Fibroblast of lung (primary cell): ENCODE results near the gene STK11. TPM values are rescaled to one million over a fixed set of nuclear protein-coding genes. Genes with fewer than 3 reads are reported as not detected.

Experiments
- DNase-seq, 2 donors: peaks; one replicate each; pipeline versions ENCODE4 v3.0.0 to v3.0.0-alpha.2; 2010; ENCODE audit warnings: low read depth in 2 of 2
- H2AFZ ChIP-seq: 2 replicates; pipeline ENCODE4 v1.5.1; 2012; ENCODE audit warnings: low read length, control low read depth, inconsistent platforms
- H3K27ac ChIP-seq: 2 replicates; pipeline ENCODE4 v1.5.1; 2011; ENCODE audit warnings: low read length, control low read depth; ENCODE audit not compliant: insufficient read depth
- H3K27me3 ChIP-seq: 2 replicates; pipeline ENCODE4 v1.5.1; 2011; ENCODE audit warnings: mild to moderate bottlenecking, low read length; ENCODE audit not compliant: control insufficient read depth, insufficient read depth
- H3K36me3 ChIP-seq: 2 replicates; pipeline ENCODE4 v1.5.1; 2011; ENCODE audit warnings: low read length; ENCODE audit not compliant: control insufficient read depth, insufficient read depth
- H3K4me1 ChIP-seq: 2 replicates; pipeline ENCODE4 v1.5.1; 2011; ENCODE audit warnings: low read length; ENCODE audit not compliant: control insufficient read depth, insufficient read depth; ENCODE audit errors: extremely low read depth
- H3K4me2 ChIP-seq: 2 replicates; pipeline ENCODE4 v1.5.1; 2011; ENCODE audit warnings: low read length, control low read depth; ENCODE audit not compliant: insufficient read depth; ENCODE audit errors: extremely low read depth
- H3K4me3 ChIP-seq, 4 experiments: fragments of 200-600 bp in 1 of 4; sonication (generic) in 1 of 4; replicated peaks in 1 of 4; 2 replicates each; pipeline ENCODE4 v1.5.1; 2011 to 2016; ENCODE audit warnings: low read length in 4 of 4, low read depth in 3 of 4, mild to moderate bottlenecking in 3 of 4, control low read depth in 2 of 4, inconsistent platforms in 1 of 4, mixed read lengths in 1 of 4; ENCODE audit not compliant: insufficient read depth in 1 of 4; ENCODE audit errors: control extremely low read depth in 1 of 4
- H3K79me2 ChIP-seq: 2 replicates; pipeline ENCODE4 v1.5.1; 2012; ENCODE audit warnings: mild to moderate bottlenecking, low read length, inconsistent platforms; ENCODE audit not compliant: control insufficient read depth, insufficient read depth
- H3K9ac ChIP-seq: 2 replicates; pipeline ENCODE4 v1.5.1; 2011; ENCODE audit warnings: mild to moderate bottlenecking, low read length, control low read depth; ENCODE audit not compliant: insufficient read depth
- H3K9me3 ChIP-seq: 2 replicates; pipeline ENCODE4 v1.5.1; 2012; ENCODE audit warnings: low read depth, low read length; ENCODE audit not compliant: control insufficient read depth, insufficient read depth
- H4K20me1 ChIP-seq: 2 replicates; pipeline ENCODE4 v1.5.1; 2011; ENCODE audit warnings: low read length; ENCODE audit not compliant: control insufficient read depth, insufficient read depth; ENCODE audit errors: extremely low read depth
- EZH2 ChIP-seq: IDR thresholded peaks from 2 replicates; pipeline ENCODE4 v1.5.1; 2012; ENCODE audit warnings: low read length, control low read depth, mild to moderate bottlenecking; ENCODE audit errors: missing control alignments
- polyA plus RNA-seq, 2 donors: library from polyadenylated mRNA; depleted of rRNA in 1 of 2; stranded (reverse) in 1 of 2; unstranded in 1 of 2; fragments of >200 nt; gene quantifications; 2 replicates each; pipeline ENCODE4 v1.2.1, GENCODE V29; 2011 to 2012; ENCODE audit warnings: missing spikeins in 1 of 2
- total RNA-seq: library from RNA; depleted of rRNA; stranded (reverse); fragments of >200 nt; gene quantifications from 2 replicates; pipeline ENCODE4 v1.2.1, GENCODE V29; 2014
- TF ChIP-seq, protein P1 (sequence below), 2 donors: IDR thresholded peaks in 1 of 2; conservative IDR thresholded peaks in 1 of 2; 1 replicate in 1 of 2; 2 replicates in 1 of 2; pipeline ENCODE4 v1.5.1; 2011 to 2012; ENCODE audit warnings: low read length in 2 of 2, control low read depth in 1 of 2, inconsistent platforms in 1 of 2, low read depth in 1 of 2, mild to moderate bottlenecking in 1 of 2

The STK11 gene
- total and polyA plus RNA-seq, 2 donors (not counting 1 experiment from before 2014, with no cell fraction given) = 23.7 to 96.6 TPM

DNA sequence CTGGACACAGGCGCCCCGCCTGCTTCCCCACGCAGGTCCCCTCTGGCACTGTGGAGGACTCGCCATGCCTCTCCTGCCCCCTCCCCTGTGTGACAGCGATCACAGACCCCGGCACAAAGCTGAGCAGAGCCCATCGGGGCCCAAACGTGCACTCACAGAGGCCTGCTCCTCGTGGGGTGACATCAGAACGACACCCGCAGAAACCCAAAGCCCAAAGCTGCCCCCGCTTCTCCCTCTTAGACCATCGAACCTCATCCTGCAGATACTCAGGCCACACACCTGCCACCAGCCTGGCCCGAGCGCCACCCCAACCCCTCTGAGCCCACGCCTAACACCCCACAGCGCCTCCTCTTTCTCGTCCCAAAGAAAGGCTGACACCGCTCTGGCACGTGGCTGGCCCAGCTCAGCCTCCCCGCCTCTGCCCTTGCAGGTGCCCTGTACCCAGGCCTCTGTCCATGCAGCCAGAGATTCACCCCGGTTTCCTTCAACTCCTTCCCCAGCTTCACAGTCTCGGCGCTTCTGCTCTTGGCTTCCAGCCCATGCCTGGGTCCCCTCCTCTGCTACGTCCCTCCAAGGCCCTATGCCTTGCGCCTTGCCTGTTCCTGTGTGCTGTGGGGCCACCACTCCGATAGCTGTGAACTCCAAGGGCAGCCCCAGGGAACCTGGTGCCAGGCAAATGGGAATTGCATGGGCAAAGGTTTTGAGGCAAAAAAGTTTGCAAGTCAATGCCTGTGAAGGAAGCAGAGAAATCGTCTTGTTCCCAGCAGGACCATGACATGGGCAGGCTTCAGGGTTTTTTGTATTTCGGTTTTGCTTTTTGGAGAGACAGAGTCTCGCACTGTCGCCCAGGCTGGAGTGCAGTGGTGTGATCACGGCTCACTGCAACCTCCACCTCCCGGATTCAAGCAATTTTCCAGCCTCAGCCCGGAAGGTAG is 33.1 kb downstream of the STK11 start:
- no peak for DNase-seq
- peaks cover 16% of the 10 kb centered on the region for H3K79me2 ChIP-seq
- TF ChIP-seq EZH2 = no peak
- TF ChIP-seq, protein P1, sequence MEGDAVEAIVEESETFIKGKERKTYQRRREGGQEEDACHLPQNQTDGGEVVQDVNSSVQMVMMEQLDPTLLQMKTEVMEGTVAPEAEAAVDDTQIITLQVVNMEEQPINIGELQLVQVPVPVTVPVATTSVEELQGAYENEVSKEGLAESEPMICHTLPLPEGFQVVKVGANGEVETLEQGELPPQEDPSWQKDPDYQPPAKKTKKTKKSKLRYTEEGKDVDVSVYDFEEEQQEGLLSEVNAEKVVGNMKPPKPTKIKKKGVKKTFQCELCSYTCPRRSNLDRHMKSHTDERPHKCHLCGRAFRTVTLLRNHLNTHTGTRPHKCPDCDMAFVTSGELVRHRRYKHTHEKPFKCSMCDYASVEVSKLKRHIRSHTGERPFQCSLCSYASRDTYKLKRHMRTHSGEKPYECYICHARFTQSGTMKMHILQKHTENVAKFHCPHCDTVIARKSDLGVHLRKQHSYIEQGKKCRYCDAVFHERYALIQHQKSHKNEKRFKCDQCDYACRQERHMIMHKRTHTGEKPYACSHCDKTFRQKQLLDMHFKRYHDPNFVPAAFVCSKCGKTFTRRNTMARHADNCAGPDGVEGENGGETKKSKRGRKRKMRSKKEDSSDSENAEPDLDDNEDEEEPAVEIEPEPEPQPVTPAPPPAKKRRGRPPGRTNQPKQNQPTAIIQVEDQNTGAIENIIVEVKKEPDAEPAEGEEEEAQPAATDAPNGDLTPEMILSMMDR (conservative IDR thresholded peaks at IDR 0.05 in 1 of 2, IDR thresholded peaks at IDR 0.05 in 1 of 2; ENCODE audit: low read depth in 1 of 2, low read length in 2 of 2) = no peak
- no peaks in the 10 kb centered on the region for H3K27me3 ChIP-seq
- peak overlapping the region in 3 of 4 experiments; percentile 15 to 46 (median 29) for H3K4me3 ChIP-seq
- H2AFZ ChIP-seq = no peak overlapping the region
- H3K27ac ChIP-seq = no peak overlapping the region
- H3K9ac ChIP-seq = peak overlapping the region; percentile 42
- H4K20me1 ChIP-seq = no peaks in the 10 kb centered on the region
- H3K36me3 ChIP-seq = peaks cover 13% of the 10 kb centered on the region
- no peaks in the 10 kb centered on the region for H3K9me3 ChIP-seq
- H3K4me1 ChIP-seq = peaks cover 12% of the 10 kb centered on the region
- H3K4me2 ChIP-seq = no peak overlapping the region

DNA sequence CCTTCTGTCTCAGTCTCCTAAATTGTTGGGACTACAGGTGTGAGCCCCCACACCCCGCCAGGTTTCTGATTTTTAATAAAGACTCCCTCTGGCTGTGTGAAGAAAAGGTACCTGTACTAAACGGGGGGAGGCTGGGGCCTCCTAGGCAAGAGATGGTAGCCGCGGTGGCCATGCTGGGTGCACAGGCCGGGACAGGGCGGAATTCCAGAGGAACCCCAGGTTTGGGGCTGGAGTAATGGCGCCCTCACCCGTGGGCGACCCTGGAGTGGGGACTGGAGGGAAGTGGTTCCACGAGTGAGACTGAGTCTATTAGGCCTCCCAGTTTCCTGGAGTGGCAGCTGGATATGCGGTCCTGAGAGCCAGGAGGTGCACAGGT is 33.8 kb downstream of the STK11 start:
- Histone ChIP-seq H3K4me2 (no peak overlapping the region), H3K27me3 (no peaks in the 10 kb centered on the region), H2AFZ (no peak overlapping the region), H3K36me3 (peaks cover 10% of the 10 kb centered on the region), H3K9me3 (no peaks in the 10 kb centered on the region), H3K4me3 (no peak overlapping the region), H4K20me1 (no peaks in the 10 kb centered on the region), H3K4me1 (peaks cover 12% of the 10 kb centered on the region), H3K79me2 (peaks cover 22% of the 10 kb centered on the region), H3K9ac (no peak overlapping the region), H3K27ac (peak overlapping the region; percentile 81)
- no peak for DNase-seq
- TF ChIP-seq, protein P1 (conservative IDR thresholded peaks at IDR 0.05 in 1 of 2, IDR thresholded peaks at IDR 0.05 in 1 of 2; ENCODE audit: low read depth in 1 of 2, low read length in 2 of 2) = no peak
- TF ChIP-seq EZH2 = no peak

DNA sequence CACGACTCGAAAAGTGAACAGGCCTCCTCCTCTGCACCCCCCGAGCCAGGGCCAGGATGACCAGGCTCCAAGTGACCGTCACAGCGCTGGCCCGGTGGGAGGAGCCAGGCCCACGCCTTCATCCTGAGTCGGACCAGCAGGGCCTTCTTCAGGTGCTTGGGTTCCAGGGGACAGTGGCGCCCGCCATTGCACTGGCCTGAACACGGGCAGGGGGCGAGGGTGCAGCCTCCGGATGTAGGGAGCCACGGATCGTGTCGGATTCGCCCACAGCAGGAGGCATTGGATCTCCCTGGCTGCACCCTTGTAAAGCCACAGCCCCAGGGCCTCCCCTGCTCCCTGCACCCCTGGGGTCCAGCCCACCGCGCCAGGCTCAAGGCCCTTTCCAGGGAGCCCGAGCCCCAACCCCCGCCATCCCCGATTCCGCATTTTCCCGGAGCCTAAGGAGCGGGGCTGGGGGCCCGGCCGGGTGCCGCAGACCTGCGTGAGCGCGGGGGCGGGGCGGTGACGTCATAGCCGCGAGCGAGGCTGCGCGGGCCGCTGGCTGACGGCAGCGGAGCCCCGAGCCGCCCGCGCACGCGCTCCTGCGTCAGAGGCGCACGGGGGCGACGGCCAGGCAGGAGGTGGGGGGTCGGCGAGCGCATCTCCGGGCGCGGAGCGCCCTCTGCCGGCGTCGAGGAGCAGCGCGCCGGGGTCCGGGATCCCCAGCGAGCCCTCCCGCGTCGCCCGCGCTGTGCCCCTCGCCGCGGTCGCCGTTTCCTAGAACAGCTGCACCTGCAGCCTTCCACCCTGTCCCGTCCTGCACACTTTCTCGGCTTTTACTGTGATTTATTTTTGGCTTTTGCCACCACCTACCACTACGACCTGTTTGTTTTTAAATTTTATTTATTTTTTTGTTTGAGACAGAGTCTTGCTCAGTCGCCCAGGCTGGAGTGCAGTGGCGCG is 34.5 kb downstream of the STK11 start:
- H3K9ac ChIP-seq = peak overlapping the region; percentile 52

More for the DNA sequence above, 34.5 kb downstream of the STK11 start:
- Histone ChIP-seq H3K4me2 (peak overlapping the region; percentile 96), H3K4me3 (peak overlapping the region in 2 of 4 experiments; percentile 16 to 52), H3K36me3 (peaks cover 7% of the 10 kb centered on the region), H4K20me1 (no peaks in the 10 kb centered on the region), H3K79me2 (peaks cover 23% of the 10 kb centered on the region), H3K4me1 (peaks cover 19% of the 10 kb centered on the region), H2AFZ (no peak overlapping the region), H3K9me3 (no peaks in the 10 kb centered on the region), H3K27ac (peak overlapping the region; percentile 81), H3K27me3 (no peaks in the 10 kb centered on the region)
- no peak for TF ChIP-seq EZH2
- TF ChIP-seq, protein P1 (conservative IDR thresholded peaks at IDR 0.05 in 1 of 2, IDR thresholded peaks at IDR 0.05 in 1 of 2; ENCODE audit: low read depth in 1 of 2, low read length in 2 of 2) = peak; percentile 37 to 55
- DNase-seq = peak; percentile 87 to 91
